ENCODE data around the gene ALKBH3. TPM values are rescaled to one million over a fixed set of nuclear protein-coding genes. Genes with fewer than 3 reads are reported as not detected.

ALKBH3 gene
- polyA plus RNA-seq, 1 of the 3 experiments (the other 2 are of a cell fraction) = 27.0 TPM

DNA sequence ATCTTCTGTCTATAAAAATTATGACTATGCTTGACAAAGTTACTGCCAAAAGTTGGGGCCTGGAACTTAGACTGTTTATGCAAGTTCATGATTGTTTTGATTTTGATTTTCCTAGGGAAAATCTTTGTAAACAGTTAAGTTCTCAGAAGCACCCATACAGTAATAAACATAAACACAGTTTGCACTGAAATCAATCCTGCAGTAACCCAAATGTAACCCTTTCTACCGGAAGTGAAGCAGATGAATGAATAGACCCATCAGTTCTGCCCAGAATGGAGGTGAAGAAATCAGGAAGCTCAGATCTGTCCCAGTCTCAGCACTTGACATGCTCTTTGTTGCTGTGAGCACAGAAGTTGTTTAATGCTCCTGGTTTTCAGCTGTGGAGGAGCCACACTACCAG lies 37.2 kb downstream of the ALKBH3 start:
- CTCF ChIA-PET = interaction anchor here (1.3 to 15.0 kb wide), 3 partner anchors 25 to 28 kb away, joined by 3 to 222 read pairs (median 8); partner anchors contain the start of gene C11orf96
- H4K20me1 ChIP-seq (ENCODE audit: insufficient read depth) = peaks cover 4% of the 10 kb centered on the region; the same call in 1 of the 2 replicates
- no peak overlapping the region for H3K9ac ChIP-seq
- TF ChIP-seq JUND (IDR thresholded peaks at IDR 0.05) = no peak
- TF ChIP-seq, protein P1, sequence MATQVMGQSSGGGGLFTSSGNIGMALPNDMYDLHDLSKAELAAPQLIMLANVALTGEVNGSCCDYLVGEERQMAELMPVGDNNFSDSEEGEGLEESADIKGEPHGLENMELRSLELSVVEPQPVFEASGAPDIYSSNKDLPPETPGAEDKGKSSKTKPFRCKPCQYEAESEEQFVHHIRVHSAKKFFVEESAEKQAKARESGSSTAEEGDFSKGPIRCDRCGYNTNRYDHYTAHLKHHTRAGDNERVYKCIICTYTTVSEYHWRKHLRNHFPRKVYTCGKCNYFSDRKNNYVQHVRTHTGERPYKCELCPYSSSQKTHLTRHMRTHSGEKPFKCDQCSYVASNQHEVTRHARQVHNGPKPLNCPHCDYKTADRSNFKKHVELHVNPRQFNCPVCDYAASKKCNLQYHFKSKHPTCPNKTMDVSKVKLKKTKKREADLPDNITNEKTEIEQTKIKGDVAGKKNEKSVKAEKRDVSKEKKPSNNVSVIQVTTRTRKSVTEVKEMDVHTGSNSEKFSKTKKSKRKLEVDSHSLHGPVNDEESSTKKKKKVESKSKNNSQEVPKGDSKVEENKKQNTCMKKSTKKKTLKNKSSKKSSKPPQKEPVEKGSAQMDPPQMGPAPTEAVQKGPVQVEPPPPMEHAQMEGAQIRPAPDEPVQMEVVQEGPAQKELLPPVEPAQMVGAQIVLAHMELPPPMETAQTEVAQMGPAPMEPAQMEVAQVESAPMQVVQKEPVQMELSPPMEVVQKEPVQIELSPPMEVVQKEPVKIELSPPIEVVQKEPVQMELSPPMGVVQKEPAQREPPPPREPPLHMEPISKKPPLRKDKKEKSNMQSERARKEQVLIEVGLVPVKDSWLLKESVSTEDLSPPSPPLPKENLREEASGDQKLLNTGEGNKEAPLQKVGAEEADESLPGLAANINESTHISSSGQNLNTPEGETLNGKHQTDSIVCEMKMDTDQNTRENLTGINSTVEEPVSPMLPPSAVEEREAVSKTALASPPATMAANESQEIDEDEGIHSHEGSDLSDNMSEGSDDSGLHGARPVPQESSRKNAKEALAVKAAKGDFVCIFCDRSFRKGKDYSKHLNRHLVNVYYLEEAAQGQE (IDR thresholded peaks at IDR 0.05; ENCODE audit: low read depth, low read length) = no peak
- no peak for TF ChIP-seq USF1 (IDR thresholded peaks at IDR 0.05; ENCODE audit: borderline replicate concordance, low read depth)
- TF ChIP-seq, protein P2, sequence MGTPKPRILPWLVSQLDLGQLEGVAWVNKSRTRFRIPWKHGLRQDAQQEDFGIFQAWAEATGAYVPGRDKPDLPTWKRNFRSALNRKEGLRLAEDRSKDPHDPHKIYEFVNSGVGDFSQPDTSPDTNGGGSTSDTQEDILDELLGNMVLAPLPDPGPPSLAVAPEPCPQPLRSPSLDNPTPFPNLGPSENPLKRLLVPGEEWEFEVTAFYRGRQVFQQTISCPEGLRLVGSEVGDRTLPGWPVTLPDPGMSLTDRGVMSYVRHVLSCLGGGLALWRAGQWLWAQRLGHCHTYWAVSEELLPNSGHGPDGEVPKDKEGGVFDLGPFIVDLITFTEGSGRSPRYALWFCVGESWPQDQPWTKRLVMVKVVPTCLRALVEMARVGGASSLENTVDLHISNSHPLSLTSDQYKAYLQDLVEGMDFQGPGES (IDR thresholded peaks at IDR 0.05; ENCODE audit: low read depth, low read length) = no peak
- TF ChIP-seq, protein P3, sequence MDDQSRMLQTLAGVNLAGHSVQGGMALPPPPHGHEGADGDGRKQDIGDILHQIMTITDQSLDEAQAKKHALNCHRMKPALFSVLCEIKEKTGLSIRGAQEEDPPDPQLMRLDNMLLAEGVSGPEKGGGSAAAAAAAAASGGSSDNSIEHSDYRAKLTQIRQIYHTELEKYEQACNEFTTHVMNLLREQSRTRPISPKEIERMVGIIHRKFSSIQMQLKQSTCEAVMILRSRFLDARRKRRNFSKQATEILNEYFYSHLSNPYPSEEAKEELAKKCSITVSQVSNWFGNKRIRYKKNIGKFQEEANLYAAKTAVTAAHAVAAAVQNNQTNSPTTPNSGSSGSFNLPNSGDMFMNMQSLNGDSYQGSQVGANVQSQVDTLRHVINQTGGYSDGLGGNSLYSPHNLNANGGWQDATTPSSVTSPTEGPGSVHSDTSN (IDR thresholded peaks at IDR 0.05) = no peak
- TF ChIP-seq FOSL2 (IDR thresholded peaks at IDR 0.05; ENCODE audit: borderline replicate concordance, low read depth) = no peak
- no peak for TF ChIP-seq CHD2 (IDR thresholded peaks at IDR 0.05; ENCODE audit: low read length, partially characterized antibody)
- TF ChIP-seq MXI1 (IDR thresholded peaks at IDR 0.05; ENCODE audit: low read depth, low read length) = no peak
- no peak for TF ChIP-seq TCF12 (IDR thresholded peaks at IDR 0.05)
- H3K27ac ChIP-seq (ENCODE audit: low read depth in 2 of 2, low read length in 1 of 2) = peak overlapping the region in 1 of 2 experiments; percentile 100; a peak in 3 of 4 replicates
- H3K4me1 ChIP-seq (ENCODE audit: control insufficient read depth in 1 of 2, insufficient read depth in 2 of 2, low read depth in 1 of 2, low read length in 1 of 2) = peaks cover 4 to 70% of the 10 kb centered on the region in 2 experiments; a peak in 3 of 4 replicates
- no peak overlapping the region for H3K4me3 ChIP-seq (ENCODE audit: low read depth in 2 of 2, low read length in 1 of 2)
- H3K9me3 ChIP-seq = no peaks in the 10 kb centered on the region
- no peaks in the 10 kb centered on the region for H3K79me2 ChIP-seq (ENCODE audit: insufficient read depth)
- 100% methylated on average over 1 of the region's 1 CpG for WGBS (ENCODE audit: low lambda C conversion rate)
- POLR2A ChIA-PET = interaction anchor here (1.6 to 4.7 kb wide), 3 partner anchors 9 to 24 kb away, joined by 5 to 51 read pairs (median 28); partner anchors contain the start of gene C11orf96
- no peaks in the 10 kb centered on the region for H3K27me3 ChIP-seq (ENCODE audit: insufficient read depth)
- H3K9me2 ChIP-seq = no peaks in the 10 kb centered on the region
- no peak overlapping the region for H2AFZ ChIP-seq (ENCODE audit: low read depth)
- DNase-seq = no peak
- H3K36me3 ChIP-seq (replicated peaks in 1 of 2; ENCODE audit: control insufficient read depth in 1 of 2, insufficient read depth in 2 of 2, low read length in 1 of 2) = peaks cover 29 to 58% of the 10 kb centered on the region in 2 experiments
- peaks cover 6% of the 10 kb centered on the region for H3F3A ChIP-seq (replicated peaks; ENCODE audit: insufficient read depth)
- H3K4me2 ChIP-seq = no peak overlapping the region

Measured in SK-N-SH (cell line).